Osteoblast (primary cell): ENCODE measurements around the gene PRX. TPM values are rescaled to one million over a fixed set of nuclear protein-coding genes. Genes with fewer than 3 reads are reported as not detected.

Experiments
- DNase-seq: peaks from one replicate; pipeline ENCODE4 v3.0.0; 2011; ENCODE audit warnings: low spot score, mixed read lengths; ENCODE audit not compliant: insufficient read length; ENCODE audit errors: missing footprints
- H2AFZ ChIP-seq: 2 replicates; pipeline ENCODE4 v1.6.0; 2011; ENCODE audit warnings: mild to moderate bottlenecking, low read length
- H3K27ac ChIP-seq: 2 replicates; pipeline ENCODE4 v1.5.1; 2011; ENCODE audit warnings: mild to moderate bottlenecking, low read depth, low read length, moderate library complexity
- H3K27me3 ChIP-seq: 2 replicates; pipeline ENCODE4 v1.6.0; 2012; ENCODE audit warnings: mild to moderate bottlenecking, control low read depth, inconsistent platforms, low read length, moderate library complexity; ENCODE audit not compliant: insufficient read depth
- H3K36me3 ChIP-seq: 2 replicates; pipeline ENCODE4 v1.5.1; 2011; ENCODE audit warnings: mild to moderate bottlenecking, low read length, control low read depth, moderate library complexity; ENCODE audit not compliant: insufficient read depth
- H3K4me1 ChIP-seq: 2 replicates; pipeline ENCODE4 v1.5.1; 2011; ENCODE audit warnings: mild to moderate bottlenecking, low read length, control low read depth, moderate library complexity; ENCODE audit not compliant: insufficient read depth
- H3K4me2 ChIP-seq: 2 replicates; pipeline ENCODE4 v1.6.0; 2011; ENCODE audit warnings: mild to moderate bottlenecking, low read length; ENCODE audit not compliant: insufficient read depth
- H3K4me3 ChIP-seq: fragments of 200-600 bp; sonication (generic); 3 replicates; pipeline ENCODE4 v1.5.1; 2012; ENCODE audit warnings: mild to moderate bottlenecking, low read length, inconsistent platforms; ENCODE audit not compliant: insufficient read depth
- H3K79me2 ChIP-seq: 2 replicates; pipeline ENCODE4 v1.6.0; 2012; ENCODE audit warnings: mild to moderate bottlenecking, low read length, control low read depth, inconsistent platforms; ENCODE audit not compliant: insufficient read depth
- H3K9me3 ChIP-seq: 2 replicates; pipeline ENCODE4 v1.5.1; 2011; ENCODE audit warnings: low read depth, low read length, control low read depth
- H4K20me1 ChIP-seq: 2 replicates; pipeline ENCODE4 v1.6.0; 2012; ENCODE audit warnings: mild to moderate bottlenecking, low read length, control low read depth; ENCODE audit not compliant: insufficient read depth
- CTCF ChIP-seq: IDR thresholded peaks from 2 replicates; pipeline ENCODE4 v1.5.1; 2011; ENCODE audit warnings: mild to moderate bottlenecking, low read depth, low read length, moderate library complexity; ENCODE audit errors: extremely low read depth
- total RNA-seq: library from RNA; depleted of rRNA; stranded (reverse); fragments of >200 nt; gene quantifications from 2 replicates; pipeline ENCODE4 v1.2.3, GENCODE V29; 2012

PRX gene
- total RNA-seq, 1 donor: 3.3 TPM

- Histone ChIP-seq H3K4me1 (peaks cover 14% of the 10 kb centered on the region), H4K20me1 (peaks cover 4% of the 10 kb centered on the region), H3K27me3 (no peaks in the 10 kb centered on the region), H3K36me3 (peaks cover 43% of the 10 kb centered on the region), H3K27ac (no peak overlapping the region), H3K79me2 (no peaks in the 10 kb centered on the region), H3K4me3 (no peak overlapping the region), H2AFZ (no peak overlapping the region), H3K4me2 (no peak overlapping the region), H3K9me3 (no peaks in the 10 kb centered on the region)
- peak; percentile 66 for DNase-seq
- no peak for TF ChIP-seq CTCF
Measured at GRCh38 chr19:40367577-40368434, 45.4 kb downstream of the PRX start.

GRCh38 chr19:40366697-40367561 is 46.2 kb downstream of the PRX start:
- Histone ChIP-seq H3K4me1 (peaks cover 14% of the 10 kb centered on the region), H3K4me3 (no peak overlapping the region), H3K36me3 (peaks cover 38% of the 10 kb centered on the region), H3K27ac (no peak overlapping the region), H4K20me1 (peaks cover 2% of the 10 kb centered on the region), H2AFZ (no peak overlapping the region), H3K4me2 (peak overlapping the region; percentile 92), H3K27me3 (no peaks in the 10 kb centered on the region), H3K79me2 (no peaks in the 10 kb centered on the region), H3K9me3 (no peaks in the 10 kb centered on the region)
- DNase-seq: peak; percentile 77
- no peak for TF ChIP-seq CTCF

GRCh38 chr19:40365613-40366401 is 47.4 kb downstream of the PRX start:
- H2AFZ ChIP-seq: peak overlapping the region; percentile 89
- H3K4me3 ChIP-seq: peak overlapping the region; percentile 75
- H3K4me2 ChIP-seq: peak overlapping the region; percentile 92

More at GRCh38 chr19:40365613-40366401, 47.4 kb downstream of the PRX start:
- H3K4me1 ChIP-seq: peaks cover 14% of the 10 kb centered on the region
- no peak for TF ChIP-seq CTCF
- peak; percentile 97 for DNase-seq
- no peak overlapping the region for H3K27ac ChIP-seq
- H3K79me2 ChIP-seq: no peaks in the 10 kb centered on the region
- peaks cover 2% of the 10 kb centered on the region for H4K20me1 ChIP-seq
- H3K27me3 ChIP-seq: no peaks in the 10 kb centered on the region
- peaks cover 27% of the 10 kb centered on the region for H3K36me3 ChIP-seq
- H3K9me3 ChIP-seq: no peaks in the 10 kb centered on the region
